HG02642 (cell line): ENCODE data around the gene GASK1A.

Experiments
- ATAC-seq: cut with Tn5 transposase; IDR thresholded peaks from one replicate; pipeline ENCODE4 v1.9.1; 2021; ENCODE audit warnings: mild to moderate bottlenecking; ENCODE audit not compliant: unreplicated experiment, poor library complexity

Gene GASK1A

DNA sequence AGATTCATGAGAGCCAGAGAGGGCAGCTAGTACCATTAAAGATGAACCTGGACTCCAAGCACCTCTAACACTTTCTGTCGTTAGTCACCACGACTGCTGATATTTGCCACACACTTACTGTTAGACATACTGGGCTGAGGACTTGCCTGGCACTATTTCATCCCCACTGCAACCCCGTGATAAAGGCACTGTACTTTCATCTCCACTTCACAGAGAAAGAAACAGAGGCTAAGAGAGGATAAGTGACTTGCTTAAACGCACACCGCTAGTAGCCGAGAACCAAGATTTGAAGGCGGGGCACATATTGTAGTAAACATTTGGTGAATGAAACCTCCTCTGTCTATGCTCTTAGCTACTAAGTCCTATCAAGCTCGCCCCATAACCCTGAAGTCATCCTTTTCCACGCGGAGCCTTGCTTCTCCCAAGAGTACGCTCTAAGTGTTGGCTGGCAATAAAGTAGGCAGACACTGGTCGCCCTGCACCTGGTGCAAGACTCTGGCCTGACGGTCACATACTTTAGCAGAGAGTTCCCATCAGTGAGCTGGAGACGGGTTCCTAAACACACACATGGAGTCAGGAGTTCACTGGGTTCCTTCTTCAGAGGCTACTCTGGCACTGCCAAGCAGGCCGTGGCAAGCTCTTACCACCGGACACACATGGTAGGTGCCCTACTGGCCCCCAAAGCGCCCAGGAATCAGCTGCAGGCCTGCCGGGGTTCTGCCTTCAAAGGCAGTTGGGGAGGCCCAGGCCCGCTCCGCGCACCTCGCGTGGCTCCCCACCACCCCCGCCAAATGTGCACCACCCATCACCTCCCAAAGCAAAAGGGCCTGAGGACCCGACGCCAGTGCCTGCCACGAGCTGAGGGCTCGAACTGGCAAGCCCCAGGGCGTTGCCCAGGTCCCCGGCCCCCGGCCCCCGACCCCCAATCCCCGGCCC is 125.8 kb downstream of the GASK1A start:
- ATAC-seq = no peak

DNA sequence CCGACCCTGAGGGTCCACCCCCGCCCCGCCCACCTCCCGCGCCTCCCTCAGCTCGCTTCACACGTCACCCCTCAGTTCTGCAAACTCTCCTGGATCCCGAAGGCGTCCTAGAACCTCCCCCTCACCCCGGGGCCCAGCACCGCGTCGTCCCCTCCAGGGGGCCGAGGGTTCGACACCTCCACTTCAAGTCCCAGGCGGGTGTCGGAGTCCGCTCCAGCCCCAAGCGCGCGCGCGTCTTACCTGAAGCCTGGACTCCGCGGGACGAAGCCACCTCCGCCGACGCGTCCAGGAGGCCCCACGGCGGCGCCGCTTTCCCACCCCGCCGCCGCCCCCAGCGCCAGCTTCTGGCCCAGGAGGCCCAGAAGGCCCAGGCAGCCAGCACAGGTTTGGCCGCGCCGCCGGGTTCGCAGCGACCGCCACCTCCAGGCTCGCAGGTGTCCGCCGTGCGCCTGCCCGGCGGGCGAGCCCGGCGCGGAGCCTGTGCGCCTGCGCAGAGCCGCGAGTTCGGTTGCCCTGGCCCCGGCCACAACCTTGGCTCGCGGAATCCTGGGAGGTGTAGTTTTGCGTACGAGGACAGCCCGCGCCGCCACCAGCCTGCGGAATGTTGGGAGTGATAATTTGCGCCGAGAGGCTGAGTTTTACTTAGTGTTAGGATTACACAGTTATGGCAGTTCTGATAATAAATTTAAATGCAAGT is 126.6 kb downstream of the GASK1A start, which contains the start of gene POMGNT2:
Gene POMGNT2, minus strand, starts transcription at position 484 of the 697 bp plus-strand sequence. CDS start 24,648 bp downstream, outside the sequence.
- ATAC-seq = peak; percentile 95

DNA sequence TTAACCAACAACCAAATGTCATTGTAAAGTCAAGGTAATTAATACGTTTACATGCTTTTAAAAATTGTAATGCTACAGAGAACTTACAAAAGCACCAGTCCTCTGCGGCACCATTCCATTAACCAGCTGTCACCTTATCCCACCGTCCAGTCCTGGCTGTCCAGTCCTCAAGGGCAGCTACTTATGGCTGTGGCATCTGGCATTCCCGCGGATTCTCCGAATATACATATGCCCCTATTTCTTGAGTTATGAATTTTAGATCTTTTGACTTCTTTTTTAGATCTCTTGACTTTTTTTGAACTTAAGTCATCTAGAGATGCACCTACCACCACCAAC is 127.2 kb downstream of the GASK1A start:
- ATAC-seq = no peak
